Heart right ventricle (tissue), 16 donors: ENCODE data around the gene PLXNA2. TPM values are rescaled to one million over a fixed set of nuclear protein-coding genes. Genes with fewer than 3 reads are reported as not detected.

Experiments
- ATAC-seq, 8 donors: fragments of 200-7000 bp; cut with Tn5 transposase; one replicate each; pipeline ENCODE4 v1.9.1; 2020; ENCODE audit warnings: mild to moderate bottlenecking in 8 of 8, moderate library complexity in 8 of 8, moderate number of reproducible peaks in 1 of 8
- DNase-seq, 2 donors: peaks; one replicate each; pipeline ENCODE4 v3.0.0-alpha.2; 2020
- H3K27ac ChIP-seq, 10 donors: fragments of 200-600 bp; sonication (generic) in 2 of 10; one replicate each; pipeline versions ENCODE4 v1.5.0 to v1.8.0; 2020 to 2022; ENCODE audit warnings: mild to moderate bottlenecking in 3 of 10
- H3K27me3 ChIP-seq, 7 donors: fragments of 200-600 bp; one replicate each; pipeline ENCODE4 v1.8.0; 2021 to 2022; ENCODE audit warnings: mild to moderate bottlenecking in 2 of 7
- H3K36me3 ChIP-seq, 9 donors: fragments of 200-600 bp; sonication (generic) in 1 of 9; one replicate each; pipeline versions ENCODE4 v1.5.0 to v1.8.0; 2020 to 2022; ENCODE audit warnings: mild to moderate bottlenecking in 2 of 9
- H3K4me1 ChIP-seq, 9 donors: fragments of 200-600 bp; sonication (generic) in 1 of 9; one replicate each; pipeline versions ENCODE4 v1.5.0 to v1.8.0; 2020 to 2022; ENCODE audit warnings: mild to moderate bottlenecking in 4 of 9
- H3K4me3 ChIP-seq, 10 donors: fragments of 200-600 bp; sonication (generic) in 2 of 10; one replicate each; pipeline versions ENCODE4 v1.5.0 to v1.8.0; 2020 to 2022; ENCODE audit warnings: mild to moderate bottlenecking in 7 of 10, moderate library complexity in 2 of 10
- H3K9me3 ChIP-seq, 11 donors: fragments of 200-600 bp in 10 of 11; sonication (generic) in 2 of 11; one replicate each; pipeline versions ENCODE4 v1.5.0 to v1.8.0; 2013 to 2022; ENCODE audit warnings: mild to moderate bottlenecking in 2 of 11, control low read depth in 1 of 11, moderate library complexity in 1 of 11
- WGBS, 2 donors: extraction: QIAGEN DNeasy Blood & Tissue Kit; methylation state at CpG; one replicate each; pipeline ENCODE4 v1.1.7; 2013; ENCODE audit warnings: inconsistent platforms in 1 of 2; 5-methylcytosine and 5-hydroxymethylcytosine counted together
- intact Hi-C, 10 donors: fragments of 100-400 bp; cut with DNase I; formaldehyde crosslinking; loops; one replicate each; pipeline versions ENCODE4 v1.11.1 to v1.14.2; 2022
- polyA plus RNA-seq, 2 donors: library from polyadenylated mRNA; stranded (reverse); fragments of 200-250 nt; gene quantifications; one replicate each; pipeline ENCODE4 v1.2.3, GENCODE V29; 2013
- total RNA-seq, 10 donors: library from RNA; stranded (reverse); fragmentation: NEBNext Ultra II Directional in 3 of 10; extraction: Animal tissue kit (Norgen Biotek cat#: 25700) in 3 of 10; gene quantifications; one replicate each; pipeline versions ENCODE4 v1.2.1 to v1.2.4, GENCODE V29; 2021 to 2023
- TF ChIP-seq, protein P1 (sequence below), 9 donors: fragments of 200-600 bp; sonication (generic) in 2 of 9; IDR thresholded peaks; one replicate each; pipeline versions ENCODE4 v1.5.0 to v1.8.0; 2021 to 2022; ENCODE audit warnings: antibody characterized with exemption in 9 of 9, mild to moderate bottlenecking in 5 of 9, moderate library complexity in 1 of 9
- donor health status: Arrhythmogenic right ventricular cardiomyopathy.
- donor health status: ischemic (EF 13 %, LVEDD 7.1; RV severe dilation, severe dysfunction).
- donor health status: healthy with polysubstance abuse.
- donor health status: DM: no; HTN: yes; CAD: no.
- donor health status: DM: no; HTN: no; CAD: no.
- donor health status: ischemic (EF 25% LVEDD 6.9; RV normal size, moderate dysfunction).
- donor health status: ischemic (EF 25% LVEDD 5.7; RV mildly dilated, moderate dysfunction).
- donor health status: healthy.
- donor health status: DM: yes; HTN: yes; CAD: no.
- donor health status: Ischemic cardiomyopathy.
- donor health status: ischemic (EF 35%, LVEDD 5.7; RV mildly dilated, moderate dysfunction).
- donor health status: nonischemic (EF 11% LVEDD 7.7; RV severe dilation, severe dysfunction).
- donor health status: DM: yes; HTN: yes; CAD: no.
- donor health status: PGD.
- donor health status: ischemic (EF 29% LVEDD 5.4; RV normal size, mild dysfunction).
- donor health status: nonischemic (EF 23%, LVEDD 6.1; RV moderate dilation, normal function).

The PLXNA2 gene
- total and polyA plus RNA-seq, 12 donors: 6.1 to 31.6 (median 17.9) TPM

DNA sequence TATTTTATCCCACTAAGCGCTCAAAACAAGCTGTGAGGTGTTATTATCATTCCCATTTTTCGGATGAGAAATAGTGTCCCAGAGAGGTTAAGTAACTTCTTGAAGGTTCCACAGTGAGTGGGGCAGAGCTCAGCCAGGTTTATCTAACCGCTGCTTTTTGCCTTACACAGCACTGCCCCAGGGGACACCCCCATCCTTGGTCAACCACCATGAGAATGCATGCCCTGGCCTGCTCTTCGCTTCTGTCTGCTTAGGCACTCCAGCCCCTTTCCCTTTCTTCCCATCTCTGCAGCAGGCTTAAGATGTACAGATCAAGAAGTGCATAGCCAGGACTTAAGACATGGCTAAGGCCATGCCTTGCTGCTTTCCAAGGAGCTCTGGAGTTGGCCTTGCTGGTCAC is 174.3 kb downstream of the PLXNA2 start:
- TF ChIP-seq, protein P1, sequence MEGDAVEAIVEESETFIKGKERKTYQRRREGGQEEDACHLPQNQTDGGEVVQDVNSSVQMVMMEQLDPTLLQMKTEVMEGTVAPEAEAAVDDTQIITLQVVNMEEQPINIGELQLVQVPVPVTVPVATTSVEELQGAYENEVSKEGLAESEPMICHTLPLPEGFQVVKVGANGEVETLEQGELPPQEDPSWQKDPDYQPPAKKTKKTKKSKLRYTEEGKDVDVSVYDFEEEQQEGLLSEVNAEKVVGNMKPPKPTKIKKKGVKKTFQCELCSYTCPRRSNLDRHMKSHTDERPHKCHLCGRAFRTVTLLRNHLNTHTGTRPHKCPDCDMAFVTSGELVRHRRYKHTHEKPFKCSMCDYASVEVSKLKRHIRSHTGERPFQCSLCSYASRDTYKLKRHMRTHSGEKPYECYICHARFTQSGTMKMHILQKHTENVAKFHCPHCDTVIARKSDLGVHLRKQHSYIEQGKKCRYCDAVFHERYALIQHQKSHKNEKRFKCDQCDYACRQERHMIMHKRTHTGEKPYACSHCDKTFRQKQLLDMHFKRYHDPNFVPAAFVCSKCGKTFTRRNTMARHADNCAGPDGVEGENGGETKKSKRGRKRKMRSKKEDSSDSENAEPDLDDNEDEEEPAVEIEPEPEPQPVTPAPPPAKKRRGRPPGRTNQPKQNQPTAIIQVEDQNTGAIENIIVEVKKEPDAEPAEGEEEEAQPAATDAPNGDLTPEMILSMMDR (IDR thresholded peaks at IDR 0.05): no peak
- Histone ChIP-seq H3K4me3 (no peak overlapping the region), H3K4me1 (peaks cover 0 to 10% (median 0%) of the 10 kb centered on the region in 9 donors), H3K27ac (no peak overlapping the region), H3K27me3 (no peaks in the 10 kb centered on the region), H3K36me3 (peaks cover 0 to 98% (median 0%) of the 10 kb centered on the region in 9 donors), H3K9me3 (no peaks in the 10 kb centered on the region)
- no peak for DNase-seq
- intact Hi-C loops: no loop called here
- 93 to 96% methylated on average over 4 of the region's 4 CpGs for WGBS, 2 donors
- ATAC-seq: no peak

DNA sequence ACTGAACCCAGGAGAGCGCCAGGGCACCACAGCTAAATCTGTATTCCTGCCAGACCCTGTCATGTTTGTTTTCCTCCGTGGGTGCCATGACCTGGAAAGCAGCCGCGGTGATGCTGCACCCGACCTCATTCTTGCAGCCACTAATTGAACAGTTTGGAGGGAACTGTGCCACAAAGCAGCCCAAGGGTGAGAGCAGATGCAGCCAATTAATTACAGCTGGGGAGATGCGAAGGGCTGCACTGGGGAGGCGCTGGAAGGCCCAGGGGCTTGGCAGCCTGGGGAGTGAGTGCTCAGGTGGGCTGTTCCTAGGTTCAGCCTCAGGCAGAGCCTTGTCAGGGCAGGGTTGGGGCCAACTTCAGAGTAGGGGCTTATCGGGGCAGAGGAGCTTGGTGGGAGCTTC is 174.9 kb downstream of the PLXNA2 start:
- no peaks in the 10 kb centered on the region for H3K9me3 ChIP-seq
- TF ChIP-seq, protein P1 (IDR thresholded peaks at IDR 0.05): no peak
- H3K4me1 ChIP-seq: peaks cover 0 to 10% (median 0%) of the 10 kb centered on the region in 9 donors
- ATAC-seq: no peak
- H3K36me3 ChIP-seq: peaks cover 0 to 98% (median 0%) of the 10 kb centered on the region in 9 donors
- intact Hi-C loops: no loop called here
- no peaks in the 10 kb centered on the region for H3K27me3 ChIP-seq
- H3K27ac ChIP-seq: no peak overlapping the region
- no peak overlapping the region for H3K4me3 ChIP-seq
- 88 to 92% methylated on average over 8 of the region's 8 CpGs for WGBS, 2 donors
- DNase-seq: no peak

DNA sequence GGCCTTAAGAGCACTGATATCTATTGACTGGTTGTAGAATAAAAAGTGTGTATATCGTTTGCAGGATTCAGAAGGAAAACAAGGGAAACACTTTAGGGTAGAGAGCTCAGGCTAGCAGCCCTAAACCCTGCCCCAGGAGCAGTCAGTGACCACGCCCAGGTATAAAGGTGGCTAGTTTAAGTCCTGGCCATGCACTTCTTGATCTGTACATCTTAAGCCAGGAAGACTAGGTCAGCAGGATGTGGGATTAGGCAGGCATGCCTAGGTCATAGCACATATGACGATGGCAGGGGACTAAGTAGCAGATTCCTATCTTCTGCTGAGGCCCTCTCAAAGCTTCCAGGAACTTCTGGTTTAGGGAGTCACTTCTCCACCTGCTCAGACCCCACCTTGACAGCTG is 175.3 kb downstream of the PLXNA2 start:
- no peaks in the 10 kb centered on the region for H3K9me3 ChIP-seq
- no peak overlapping the region for H3K4me3 ChIP-seq
- no peaks in the 10 kb centered on the region for H3K27me3 ChIP-seq
- TF ChIP-seq, protein P1 (IDR thresholded peaks at IDR 0.05): no peak
- 92 to 97% methylated on average over 3 of the region's 3 CpGs for WGBS, 2 donors
- H3K4me1 ChIP-seq: peaks cover 0 to 10% (median 0%) of the 10 kb centered on the region in 9 donors
- peaks cover 0 to 96% (median 0%) of the 10 kb centered on the region in 9 donors for H3K36me3 ChIP-seq
- no peak overlapping the region for H3K27ac ChIP-seq
- DNase-seq (no peak), ATAC-seq (no peak)
- intact Hi-C loops: no loop called here

DNA sequence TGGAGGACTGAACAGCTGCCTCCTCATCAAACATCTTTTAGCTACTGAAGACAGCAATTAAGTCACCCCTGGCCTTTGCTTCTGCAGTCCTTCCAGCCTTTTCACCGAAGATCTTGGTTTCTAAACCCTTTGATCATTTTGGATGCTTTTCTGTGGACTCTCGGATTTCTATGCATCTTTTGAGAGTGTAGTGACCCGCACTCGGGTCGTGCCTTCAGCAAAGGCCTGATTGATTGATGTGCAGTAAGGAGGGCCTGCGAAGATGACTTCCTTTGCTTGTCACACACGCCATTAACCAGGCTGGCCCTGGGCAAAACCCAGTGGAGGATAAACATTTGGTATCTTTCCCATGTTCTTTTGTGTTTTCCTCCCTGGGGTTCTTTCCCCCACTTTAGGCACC is 175.8 kb downstream of the PLXNA2 start:
- TF ChIP-seq, protein P1 (IDR thresholded peaks at IDR 0.05): no peak
- Histone ChIP-seq H3K4me3 (no peak overlapping the region), H3K27ac (no peak overlapping the region), H3K27me3 (no peaks in the 10 kb centered on the region), H3K36me3 (peaks cover 0 to 96% (median 0%) of the 10 kb centered on the region in 9 donors), H3K9me3 (no peaks in the 10 kb centered on the region), H3K4me1 (peaks cover 0 to 10% (median 0%) of the 10 kb centered on the region in 9 donors)
- intact Hi-C loops: no loop called here
- WGBS, 2 donors: 92 to 94% methylated on average over 7 of the region's 7 CpGs
- DNase-seq (no peak), ATAC-seq (no peak)
